Small intestine (tissue), 7 donors: ENCODE measurements around the gene DHX35. TPM values are rescaled to one million over a fixed set of nuclear protein-coding genes. Genes with fewer than 3 reads are reported as not detected.

Experiments used
- DNase-seq, 2 donors: peaks; one replicate each; pipeline versions ENCODE4 v3.0.0 to v3.0.0-alpha.2; 2013
- FAIRE-seq: peaks from 2 replicates; lab custom pipeline; 2012; peaks lifted over from hg19 to GRCh38; lab: Jason Lieb, UNC
- H3K27ac ChIP-seq, 3 donors: one replicate each; pipeline ENCODE4 v1.5.1; 2013; ENCODE audit warnings: low read length in 2 of 3, mild to moderate bottlenecking in 2 of 3, control low read depth in 1 of 3, inconsistent platforms in 1 of 3, low read depth in 1 of 3, moderate library complexity in 1 of 3
- H3K27me3 ChIP-seq, 3 donors: one replicate each; pipeline ENCODE4 v1.6.1; 2013; ENCODE audit warnings: low read length in 3 of 3, inconsistent platforms in 1 of 3; ENCODE audit not compliant: control insufficient read depth in 3 of 3, insufficient read depth in 3 of 3
- H3K36me3 ChIP-seq, 3 donors: one replicate each; pipeline ENCODE4 v1.6.1; 2013; ENCODE audit warnings: low read length in 3 of 3, inconsistent platforms in 1 of 3, low read depth in 1 of 3, mild to moderate bottlenecking in 1 of 3, moderate library complexity in 1 of 3; ENCODE audit not compliant: control insufficient read depth in 3 of 3, insufficient read depth in 2 of 3
- H3K4me1 ChIP-seq, 3 donors: one replicate each; pipeline ENCODE4 v1.6.1; 2013; ENCODE audit warnings: low read length in 2 of 3, inconsistent platforms in 1 of 3, low read depth in 1 of 3, mild to moderate bottlenecking in 1 of 3, moderate library complexity in 1 of 3; ENCODE audit not compliant: control insufficient read depth in 3 of 3, insufficient read depth in 2 of 3
- H3K4me3 ChIP-seq, 3 donors: one replicate each; pipeline ENCODE4 v1.5.1; 2013; ENCODE audit warnings: low read length in 3 of 3, control low read depth in 1 of 3, inconsistent platforms in 1 of 3, low read depth in 1 of 3, mild to moderate bottlenecking in 1 of 3, moderate library complexity in 1 of 3
- H3K9me3 ChIP-seq, 2 donors: one replicate each; pipeline ENCODE4 v1.6.1; 2013; ENCODE audit warnings: low read depth in 1 of 2, low read length in 1 of 2; ENCODE audit not compliant: control insufficient read depth in 2 of 2, insufficient read depth in 1 of 2
- WGBS, 3 donors: extraction: QIAGEN DNeasy Blood & Tissue Kit; methylation state at CpG; one replicate each; pipeline ENCODE4 v1.1.7; 2013; 5-methylcytosine and 5-hydroxymethylcytosine counted together
- polyA plus RNA-seq, 4 donors: library from polyadenylated mRNA; stranded (reverse) in 3 of 4; unstranded in 1 of 4; fragments of 200-250 nt in 3 of 4; fragments of 120-200 nt in 1 of 4; gene quantifications; one replicate each; pipeline versions ENCODE4 v1.2.1 to v1.2.3, GENCODE V29; 2013
- donor health status: healthy with polysubstance abuse.
- donor health status: control.
- donor health status: control.
- donor health status: Bipolar disorder and iron deficiency.
- donor health status: healthy.

DHX35 gene
- polyA plus RNA-seq, 4 donors: 6.5 to 10.8 (median 8.5) TPM

DNA sequence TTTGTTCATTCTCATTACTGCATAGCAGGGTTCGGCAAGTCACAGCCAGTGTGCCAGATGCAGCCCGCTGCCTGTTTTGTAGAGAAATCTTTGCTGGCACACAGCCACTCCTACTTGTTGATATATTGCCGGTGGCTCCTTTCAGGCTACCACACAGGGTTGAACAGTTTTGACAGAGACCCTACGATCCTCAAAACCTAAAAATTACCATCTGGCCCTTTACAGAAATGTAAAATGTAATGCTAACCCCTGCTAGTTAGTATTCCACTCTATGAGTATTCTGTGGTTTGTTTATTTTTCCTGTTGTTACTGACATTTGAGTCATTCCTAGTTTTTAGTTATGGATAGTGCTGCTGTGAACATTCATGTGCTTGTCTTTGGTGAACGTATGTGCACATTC lies 11.5 kb downstream of the DHX35 start:
- Histone ChIP-seq H3K9me3 (no peaks in the 10 kb centered on the region), H3K4me3 (no peak overlapping the region), H3K36me3 (peaks cover 0 to 11% (median 10%) of the 10 kb centered on the region in 3 donors), H3K27ac (peak overlapping the region in 1 of 3 donors; percentile 34), H3K27me3 (no peaks in the 10 kb centered on the region), H3K4me1 (peaks cover 0 to 9% (median 0%) of the 10 kb centered on the region in 3 donors)
- DNase-seq: no peak
- FAIRE-seq: no peak
- WGBS, 3 donors: 74 to 86% (median 84%) methylated on average over 5 of the region's 5 CpGs

DNA sequence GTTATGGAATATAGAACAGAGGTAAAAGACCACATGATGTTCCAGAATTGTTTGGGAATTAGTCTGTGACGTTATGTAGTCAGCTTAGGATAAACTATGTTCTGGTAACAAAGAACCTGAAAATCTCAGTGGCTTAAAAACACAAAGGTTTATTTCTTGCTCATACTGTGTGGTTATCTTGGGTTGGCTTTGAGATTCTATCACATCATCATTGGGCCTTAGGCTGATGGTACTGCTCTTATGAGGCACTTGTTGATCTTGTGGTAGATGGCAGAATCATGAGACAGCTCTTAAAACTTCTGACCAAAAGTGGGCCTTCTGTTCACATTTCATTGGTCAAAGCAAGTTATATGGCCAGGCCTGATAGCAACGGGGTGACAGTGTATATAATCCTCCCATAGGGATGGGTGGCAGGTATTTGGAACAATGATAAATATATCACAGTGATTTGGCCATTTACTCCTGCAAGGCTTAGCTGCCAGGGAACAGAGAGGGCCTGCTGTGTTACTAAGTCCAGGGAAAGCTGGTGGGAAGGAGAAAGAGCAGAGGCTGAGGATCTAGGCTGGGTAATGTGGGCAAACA lies 13.5 kb downstream of the DHX35 start:
- H3K36me3 ChIP-seq: peaks cover 0 to 11% (median 7%) of the 10 kb centered on the region in 3 donors
- no peaks in the 10 kb centered on the region for H3K27me3 ChIP-seq
- no peaks in the 10 kb centered on the region for H3K4me1 ChIP-seq
- WGBS, 3 donors: 77 to 82% (median 80%) methylated on average over 2 of the region's 2 CpGs
- DNase-seq (no peak), FAIRE-seq (no peak)
- no peak overlapping the region for H3K4me3 ChIP-seq
- H3K27ac ChIP-seq: no peak overlapping the region
- H3K9me3 ChIP-seq: no peaks in the 10 kb centered on the region

DNA sequence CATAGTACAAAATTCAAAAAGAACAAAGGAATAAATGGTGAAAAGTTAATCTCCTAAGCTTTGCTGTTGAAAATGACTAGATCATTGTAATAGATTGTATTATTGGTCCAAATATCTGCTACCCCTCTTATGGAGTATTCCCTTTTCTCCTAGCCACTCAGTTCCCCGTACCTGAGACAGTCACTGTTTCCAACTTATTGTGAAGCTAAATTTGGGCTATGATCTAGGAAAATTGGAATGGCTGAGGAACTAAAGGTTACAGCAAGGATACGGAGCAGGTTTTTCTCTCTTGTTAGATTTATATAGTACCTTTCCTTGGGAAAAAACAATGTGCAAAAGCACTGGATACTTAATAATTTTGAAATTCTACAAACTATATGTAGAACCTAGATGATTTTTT lies 17.3 kb downstream of the DHX35 start:
- peaks cover 0 to 3% (median 1%) of the 10 kb centered on the region in 3 donors for H3K36me3 ChIP-seq
- no peak overlapping the region for H3K4me3 ChIP-seq
- WGBS, 3 donors: 91 to 96% (median 95%) methylated on average over 2 of the region's 2 CpGs
- H3K4me1 ChIP-seq: no peaks in the 10 kb centered on the region
- DNase-seq (no peak), FAIRE-seq (no peak)
- H3K9me3 ChIP-seq: no peaks in the 10 kb centered on the region
- H3K27ac ChIP-seq: no peak overlapping the region
- no peaks in the 10 kb centered on the region for H3K27me3 ChIP-seq

DNA sequence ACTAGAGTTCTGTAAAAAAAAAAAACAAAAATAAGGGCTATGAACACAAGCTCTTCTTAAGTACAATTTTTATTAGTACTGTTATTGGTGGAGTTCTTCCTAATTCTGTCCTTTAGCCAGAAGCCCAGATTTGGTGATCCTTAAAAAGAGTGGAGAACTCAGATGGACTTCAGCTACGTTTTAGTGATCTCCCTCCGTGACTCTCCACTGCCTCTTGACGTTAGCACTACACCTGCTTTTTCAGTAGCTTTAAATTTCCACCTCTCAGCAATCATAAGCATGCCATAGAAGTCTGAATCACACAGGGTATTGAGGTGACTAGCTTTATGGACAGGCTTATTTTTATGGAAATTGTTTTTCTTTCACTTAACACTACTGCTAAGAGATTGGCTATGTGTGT lies 17.7 kb downstream of the DHX35 start:
- 90 to 96% (median 92%) methylated on average over 3 of the region's 3 CpGs for WGBS, 3 donors

DNA sequence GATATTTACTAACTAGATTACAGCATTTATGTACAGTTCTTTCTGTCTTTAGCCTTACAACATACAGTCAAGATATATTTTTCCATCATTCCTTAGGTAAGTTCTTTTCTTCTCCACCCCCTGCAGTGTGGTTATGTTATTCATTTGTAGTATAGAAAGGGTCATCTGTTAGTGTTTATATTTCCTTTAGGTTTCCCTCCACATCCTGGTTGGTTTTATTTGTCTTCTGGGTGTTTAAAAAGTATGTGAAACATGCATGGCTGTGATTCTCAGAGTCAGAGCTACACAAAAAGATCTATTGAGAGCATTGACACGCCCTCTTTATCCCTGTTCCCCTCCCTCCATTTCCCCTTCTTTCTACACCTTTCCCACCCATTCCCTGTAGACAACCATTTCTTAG lies 20.1 kb downstream of the DHX35 start:
- H3K27me3 ChIP-seq: no peaks in the 10 kb centered on the region
- WGBS, 3 donors: 88 to 92% (median 89%) methylated on average over 1 of the region's 1 CpG
- DNase-seq (no peak), FAIRE-seq (no peak)
- no peaks in the 10 kb centered on the region for H3K9me3 ChIP-seq
- H3K4me1 ChIP-seq: peaks cover 0 to 5% (median 4%) of the 10 kb centered on the region in 3 donors
- peaks cover 0 to 4% (median 1%) of the 10 kb centered on the region in 3 donors for H3K36me3 ChIP-seq
- H3K4me3 ChIP-seq: no peak overlapping the region
- no peak overlapping the region for H3K27ac ChIP-seq

More for the DNA sequence above, 17.7 kb downstream of the DHX35 start:
- FAIRE-seq: no peak
- Histone ChIP-seq H3K9me3 (no peaks in the 10 kb centered on the region), H3K27ac (no peak overlapping the region), H3K4me1 (no peaks in the 10 kb centered on the region), H3K4me3 (no peak overlapping the region), H3K36me3 (peaks cover 0 to 1% (median 0%) of the 10 kb centered on the region in 3 donors), H3K27me3 (no peaks in the 10 kb centered on the region)
- DNase-seq: no peak

DNA sequence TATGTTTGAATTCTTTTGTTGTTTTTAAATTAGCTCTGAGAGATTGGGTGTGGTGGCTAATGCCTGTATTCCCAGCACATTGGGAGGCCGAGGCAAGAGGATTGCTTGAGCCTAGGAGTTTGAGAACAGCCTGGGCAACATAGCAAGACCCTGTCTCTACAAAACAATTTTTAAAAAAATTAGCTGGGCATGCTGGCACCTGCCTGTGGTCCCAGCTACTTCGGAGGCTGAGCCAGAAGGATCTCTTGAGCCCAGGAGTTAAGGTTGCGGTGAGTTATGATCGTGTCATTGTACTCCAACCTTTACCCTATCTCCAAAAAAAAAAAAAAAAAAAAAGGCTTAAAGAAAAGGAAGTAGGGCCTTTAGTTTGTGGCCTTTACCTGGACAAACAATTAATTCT lies 22.9 kb downstream of the DHX35 start:
- peak in 1 of 2 donors; percentile 76 for DNase-seq
- Histone ChIP-seq H3K9me3 (no peaks in the 10 kb centered on the region), H3K4me3 (no peak overlapping the region), H3K27me3 (no peaks in the 10 kb centered on the region), H3K4me1 (peaks cover 0 to 7% (median 5%) of the 10 kb centered on the region in 3 donors), H3K27ac (peak overlapping the region in 2 of 3 donors; percentile 48 to 68), H3K36me3 (peaks cover 1 to 9% (median 2%) of the 10 kb centered on the region in 3 donors)
- 32 to 64% (median 63%) methylated on average over 4 of the region's 4 CpGs for WGBS, 3 donors
- FAIRE-seq: no peak

DNA sequence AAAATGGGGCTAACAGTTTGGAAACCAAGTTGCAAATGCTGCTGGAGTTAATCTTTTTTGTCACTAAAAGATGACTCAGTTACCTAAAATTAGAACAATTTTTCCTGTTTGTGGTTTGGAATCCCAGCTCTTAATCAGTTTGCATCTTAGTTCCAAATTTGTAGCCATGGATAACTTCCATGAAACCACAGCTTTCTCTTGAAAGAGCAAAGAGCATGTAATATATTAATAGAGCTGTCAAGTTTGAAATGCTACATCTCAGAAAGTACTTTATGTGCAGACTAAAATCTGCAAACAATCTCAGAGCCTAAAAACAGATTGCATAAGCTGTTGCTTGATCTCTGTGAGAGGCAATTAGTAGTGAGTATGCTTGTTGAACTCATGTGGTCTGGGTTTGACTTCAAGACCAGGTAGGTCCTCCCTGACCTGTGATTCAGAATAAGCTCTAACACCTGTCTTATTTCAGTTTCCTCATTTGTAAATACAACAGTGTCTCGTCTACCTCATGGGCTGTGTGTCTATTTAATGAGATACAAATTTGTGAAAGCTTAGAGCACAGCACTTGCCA lies 23.5 kb downstream of the DHX35 start:
- no peak for FAIRE-seq
- Histone ChIP-seq H3K27me3 (no peaks in the 10 kb centered on the region), H3K4me3 (no peak overlapping the region), H3K27ac (peak overlapping the region in 2 of 3 donors; percentile 39 to 64), H3K36me3 (peaks cover 1 to 9% (median 2%) of the 10 kb centered on the region in 3 donors), H3K4me1 (peaks cover 0 to 7% (median 5%) of the 10 kb centered on the region in 3 donors), H3K9me3 (no peaks in the 10 kb centered on the region)
- peak; percentile 13 to 76 for DNase-seq
- WGBS, 3 donors: 43 to 49% (median 43%) methylated on average over 1 of the region's 1 CpG

DNA sequence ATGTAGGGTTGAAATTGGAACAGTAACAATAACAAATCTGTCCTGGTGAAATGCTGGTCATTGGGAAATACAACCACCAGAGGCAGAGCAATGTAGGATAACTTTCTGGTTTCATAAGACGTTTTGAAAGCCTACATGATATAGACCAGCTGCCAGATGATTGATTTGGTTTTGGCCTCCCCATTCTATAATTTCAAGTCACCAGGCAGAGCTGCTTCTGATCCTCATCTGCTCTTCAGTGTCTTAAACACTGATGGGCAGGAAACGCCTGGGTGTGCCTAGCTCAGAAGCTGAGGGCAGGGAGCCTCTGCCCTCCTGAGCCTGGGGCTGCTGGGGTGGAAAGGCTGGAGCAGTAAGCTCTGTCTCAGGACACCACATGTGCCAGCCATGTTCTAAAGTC lies 24.5 kb downstream of the DHX35 start:
- Histone ChIP-seq H3K27ac (peak overlapping the region in 2 of 3 donors; percentile 59 to 64), H3K27me3 (no peaks in the 10 kb centered on the region), H3K4me3 (no peak overlapping the region), H3K9me3 (no peaks in the 10 kb centered on the region), H3K36me3 (peaks cover 0 to 9% (median 2%) of the 10 kb centered on the region in 3 donors), H3K4me1 (peaks cover 0 to 7% (median 5%) of the 10 kb centered on the region in 3 donors)
- no peak for FAIRE-seq
- DNase-seq: no peak
- WGBS, 3 donors: 75 to 89% (median 84%) methylated on average over 2 of the region's 2 CpGs
